PFSK-1 (cell line): ENCODE results near the gene S1PR3.

Experiments
- POLR2AphosphoS5 ChIP-seq: IDR thresholded peaks from 2 replicates; pipeline ENCODE4 v1.6.1; 2012; ENCODE audit warnings: low read depth, mild to moderate bottlenecking, control low read depth, low read length, moderate library complexity
- REST ChIP-seq, 2 experiments: IDR thresholded peaks; 2 replicates each; pipeline versions ENCODE4 v1.6.1 to v1.8.0; 2011 to 2012; ENCODE audit warnings: low read depth in 2 of 2, low read length in 2 of 2, control low read depth in 1 of 2, inconsistent platforms in 1 of 2, mild to moderate bottlenecking in 1 of 2, moderate library complexity in 1 of 2; ENCODE audit not compliant: insufficient read depth in 1 of 2
- SIN3A ChIP-seq: IDR thresholded peaks from 2 replicates; pipeline ENCODE4 v1.6.1; 2012; ENCODE audit warnings: mild to moderate bottlenecking, low read length, moderate library complexity, borderline replicate concordance; ENCODE audit not compliant: insufficient read depth
- TAF1 ChIP-seq: IDR thresholded peaks from 2 replicates; pipeline ENCODE4 v1.6.1; 2012; ENCODE audit warnings: low read length, control low read depth, borderline replicate concordance; ENCODE audit not compliant: insufficient read depth

GRCh38 chr9:89052470-89053097 lies 61.3 kb downstream of the S1PR3 start:
- TF ChIP-seq TAF1 = no peak
- no peak for TF ChIP-seq POLR2AphosphoS5
- TF ChIP-seq SIN3A = no peak
- no peak for TF ChIP-seq REST (IDR thresholded peaks at IDR 0.05; ENCODE audit: insufficient read depth in 1 of 2, low read depth in 2 of 2, low read length in 2 of 2)
